Body of pancreas (tissue), 4 donors: ENCODE measurements around the gene HOXD4. TPM values are rescaled to one million over a fixed set of nuclear protein-coding genes. Genes with fewer than 3 reads are reported as not detected.

Experiments
- ATAC-seq: fragments of 150-250 bp; one replicate; pipeline ENCODE4 v1.9.1; 2016
- DNase-seq, 4 donors: peaks; one replicate each; pipeline ENCODE4 v3.0.0-alpha.2; 2019
- H3K27ac ChIP-seq, 4 donors: fragments of 200-600 bp; sonication (generic); 1 replicate in 3 of 4; 2 replicates in 1 of 4; pipeline versions ENCODE4 v1.5.1 to v1.6.1; 2016 to 2019; ENCODE audit warnings: mild to moderate bottlenecking in 1 of 4, mixed read lengths in 1 of 4, moderate library complexity in 1 of 4
- H3K27me3 ChIP-seq, 2 donors: fragments of 200-600 bp; sonication (generic); one replicate each; pipeline ENCODE4 v1.6.0; 2016; ENCODE audit warnings: mild to moderate bottlenecking in 1 of 2
- H3K36me3 ChIP-seq, 2 donors: fragments of 200-600 bp; sonication (generic); replicated peaks in 1 of 2; 2 replicates each; pipeline ENCODE4 v1.5.1; 2016; ENCODE audit warnings: low read depth in 2 of 2; ENCODE audit not compliant: insufficient read depth in 1 of 2
- H3K4me1 ChIP-seq: fragments of 200-600 bp; sonication (generic); one replicate; pipeline ENCODE4 v1.6.0; 2016
- H3K4me3 ChIP-seq, 2 donors: fragments of 200-600 bp; sonication (generic); 1 replicate in 1 of 2; 2 replicates in 1 of 2; pipeline ENCODE4 v1.5.1; 2016 to 2019
- H3K9me3 ChIP-seq, 3 donors: fragments of 200-600 bp; sonication (generic); 1 replicate in 2 of 3; 2 replicates in 1 of 3; pipeline ENCODE4 v1.5.1; 2016
- POLR2A ChIP-seq, 3 donors: fragments of 450-650 bp; IDR thresholded peaks; one replicate each; pipeline ENCODE4 v1.6.1; 2016; ENCODE audit warnings: antibody characterized with exemption in 3 of 3, mild to moderate bottlenecking in 2 of 3
- WGBS, 2 donors: methylation state at CpG; one replicate each; pipeline ENCODE4 v1.1.5; 2017; 5-methylcytosine and 5-hydroxymethylcytosine counted together
- intact Hi-C: fragments of 100-400 bp; cut with DNase I; formaldehyde crosslinking; loops from one replicate; pipeline ENCODE4 v1.15.1; 2023
- total RNA-seq, 2 donors: library from RNA; depleted of rRNA; stranded (reverse); fragments of >200 nt; gene quantifications; one replicate each; pipeline ENCODE4 v1.1.0, GENCODE V29; 2016
- TF ChIP-seq, protein P1 (sequence below), 7 experiments: fragments of 450-650 bp in 4 of 7; fragments of 200-600 bp in 3 of 7; sonication (generic) in 3 of 7; IDR thresholded peaks; one replicate each; pipeline ENCODE4 v1.5.1; 2016 to 2019; ENCODE audit warnings: antibody characterized with exemption in 7 of 7

HOXD4 gene
- total RNA-seq, 2 donors from 2014 or later: 0.78 TPM; not detected in 1

DNA sequence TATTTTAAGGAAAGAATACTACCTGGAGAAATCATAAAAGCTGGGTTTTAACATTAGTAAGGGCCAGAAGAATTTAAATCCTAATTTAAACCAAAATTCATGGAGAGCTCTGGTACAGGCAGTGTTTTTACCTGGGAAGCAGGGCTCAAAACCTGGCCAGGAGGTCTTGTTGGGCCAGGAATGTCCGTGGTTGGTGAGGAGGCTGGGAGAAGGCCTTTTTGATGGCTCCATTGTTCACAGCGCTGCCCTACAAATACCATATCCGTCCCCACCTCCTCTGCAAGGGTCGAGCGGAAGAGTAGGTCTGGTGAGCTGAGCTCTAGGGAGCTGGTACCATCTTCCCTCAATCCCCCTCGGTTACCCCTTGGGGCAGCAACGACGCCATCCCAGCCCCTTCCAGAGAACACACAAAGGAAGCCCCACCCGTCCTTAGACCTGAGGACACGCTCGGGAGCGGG lies 26.3 kb downstream of the HOXD4 start:
- DNase-seq (no peak), ATAC-seq (peak; percentile 19)
- 16 to 19% methylated on average over 8 to 12 of the region's 12 CpGs for WGBS, 2 donors
- H3K4me1 ChIP-seq: peaks cover 21% of the 10 kb centered on the region
- no peak for TF ChIP-seq POLR2A (IDR thresholded peaks at IDR 0.05)
- TF ChIP-seq, protein P1, sequence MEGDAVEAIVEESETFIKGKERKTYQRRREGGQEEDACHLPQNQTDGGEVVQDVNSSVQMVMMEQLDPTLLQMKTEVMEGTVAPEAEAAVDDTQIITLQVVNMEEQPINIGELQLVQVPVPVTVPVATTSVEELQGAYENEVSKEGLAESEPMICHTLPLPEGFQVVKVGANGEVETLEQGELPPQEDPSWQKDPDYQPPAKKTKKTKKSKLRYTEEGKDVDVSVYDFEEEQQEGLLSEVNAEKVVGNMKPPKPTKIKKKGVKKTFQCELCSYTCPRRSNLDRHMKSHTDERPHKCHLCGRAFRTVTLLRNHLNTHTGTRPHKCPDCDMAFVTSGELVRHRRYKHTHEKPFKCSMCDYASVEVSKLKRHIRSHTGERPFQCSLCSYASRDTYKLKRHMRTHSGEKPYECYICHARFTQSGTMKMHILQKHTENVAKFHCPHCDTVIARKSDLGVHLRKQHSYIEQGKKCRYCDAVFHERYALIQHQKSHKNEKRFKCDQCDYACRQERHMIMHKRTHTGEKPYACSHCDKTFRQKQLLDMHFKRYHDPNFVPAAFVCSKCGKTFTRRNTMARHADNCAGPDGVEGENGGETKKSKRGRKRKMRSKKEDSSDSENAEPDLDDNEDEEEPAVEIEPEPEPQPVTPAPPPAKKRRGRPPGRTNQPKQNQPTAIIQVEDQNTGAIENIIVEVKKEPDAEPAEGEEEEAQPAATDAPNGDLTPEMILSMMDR (IDR thresholded peaks at IDR 0.05): no peak
- H3K27me3 ChIP-seq: peaks cover 0 to 33% of the 10 kb centered on the region in 2 donors
- H3K36me3 ChIP-seq: no peaks in the 10 kb centered on the region
- H3K27ac ChIP-seq: no peak overlapping the region
- intact Hi-C loops: no loop called here
- no peak overlapping the region for H3K4me3 ChIP-seq
- no peaks in the 10 kb centered on the region for H3K9me3 ChIP-seq

DNA sequence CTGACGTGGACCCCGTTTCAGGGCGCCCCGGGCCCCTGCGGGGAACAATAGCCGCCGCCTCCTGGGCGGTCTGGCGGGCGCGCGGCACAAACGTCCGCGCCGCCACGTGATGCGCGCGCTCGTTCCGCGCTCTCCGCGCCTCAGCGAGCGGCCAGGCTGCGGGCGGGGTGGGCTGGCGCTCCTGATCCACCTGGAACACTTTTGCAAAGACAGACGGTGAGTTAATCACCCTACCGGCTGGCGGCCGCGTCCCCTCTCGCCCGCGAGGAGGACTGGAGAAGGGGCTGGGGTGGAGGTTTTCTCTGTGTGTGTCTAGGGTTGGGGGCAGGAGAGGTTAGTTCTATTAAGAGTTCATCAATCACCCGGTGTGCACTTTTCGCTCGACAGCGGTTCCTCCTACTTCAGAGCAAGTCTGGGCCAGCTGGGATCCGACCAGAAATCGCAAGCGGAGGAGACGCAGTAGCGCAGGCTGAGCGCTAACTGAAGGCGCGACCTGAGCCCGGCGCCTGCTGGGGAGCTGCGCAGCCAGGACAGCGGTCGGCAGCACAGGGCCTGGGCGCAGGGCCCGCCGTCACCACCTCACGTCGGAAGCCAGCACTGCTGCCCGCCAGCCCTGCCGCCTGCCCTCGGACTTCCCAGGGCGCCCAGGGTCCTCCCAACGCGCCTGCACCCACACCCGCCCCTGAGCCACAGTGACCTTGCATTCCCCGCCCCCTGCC lies 26.8 kb downstream of the HOXD4 start:
- intact Hi-C loops: no loop called here
- no peaks in the 10 kb centered on the region for H3K36me3 ChIP-seq
- ATAC-seq: peak; percentile 33
- no peak overlapping the region for H3K27ac ChIP-seq
- no peaks in the 10 kb centered on the region for H3K9me3 ChIP-seq
- peaks cover 0 to 31% of the 10 kb centered on the region in 2 donors for H3K27me3 ChIP-seq
- TF ChIP-seq, protein P1 (IDR thresholded peaks at IDR 0.05): no peak
- no peak for TF ChIP-seq POLR2A (IDR thresholded peaks at IDR 0.05)
- H3K4me3 ChIP-seq: no peak overlapping the region
- 4 to 7% methylated on average over 10 to 66 of the region's 68 CpGs for WGBS, 2 donors
- peaks cover 21% of the 10 kb centered on the region for H3K4me1 ChIP-seq
- no peak for DNase-seq

DNA sequence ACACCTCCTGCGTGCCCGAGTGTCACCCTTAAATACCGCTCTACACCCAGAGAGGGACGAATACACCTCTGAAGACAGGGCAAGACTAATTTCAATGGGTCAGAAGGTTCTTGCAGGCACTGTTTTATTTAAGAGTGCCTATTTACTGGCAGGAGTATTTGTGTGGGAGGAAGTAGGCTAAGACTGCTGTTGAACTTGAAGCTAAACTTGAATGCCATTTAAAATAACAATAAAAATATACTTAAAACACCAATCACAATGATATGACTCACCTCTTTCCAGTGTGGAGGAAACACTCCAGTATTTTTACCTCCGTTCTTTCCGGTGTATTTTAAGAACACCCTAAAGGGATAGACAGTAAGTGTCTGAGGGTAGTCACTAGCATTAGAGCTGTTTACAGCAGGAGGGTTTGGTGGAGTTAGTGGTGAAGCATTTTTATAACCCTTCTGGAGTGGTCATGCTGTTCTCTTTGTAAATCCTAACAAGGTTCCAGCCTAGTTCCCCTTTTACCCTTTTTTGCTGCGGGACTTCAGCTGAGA lies 27.5 kb downstream of the HOXD4 start:
- no peaks in the 10 kb centered on the region for H3K9me3 ChIP-seq
- DNase-seq: no peak
- H3K27me3 ChIP-seq: peaks cover 0 to 37% of the 10 kb centered on the region in 2 donors
- peaks cover 21% of the 10 kb centered on the region for H3K4me1 ChIP-seq
- WGBS, 2 donors: 15 to 32% methylated on average over 7 of the region's 7 CpGs
- peak; percentile 34 for ATAC-seq
- intact Hi-C loops: no loop called here
- no peak overlapping the region for H3K27ac ChIP-seq
- no peaks in the 10 kb centered on the region for H3K36me3 ChIP-seq
- H3K4me3 ChIP-seq: no peak overlapping the region
- TF ChIP-seq, protein P1 (IDR thresholded peaks at IDR 0.05): no peak
- TF ChIP-seq POLR2A (IDR thresholded peaks at IDR 0.05): no peak

DNA sequence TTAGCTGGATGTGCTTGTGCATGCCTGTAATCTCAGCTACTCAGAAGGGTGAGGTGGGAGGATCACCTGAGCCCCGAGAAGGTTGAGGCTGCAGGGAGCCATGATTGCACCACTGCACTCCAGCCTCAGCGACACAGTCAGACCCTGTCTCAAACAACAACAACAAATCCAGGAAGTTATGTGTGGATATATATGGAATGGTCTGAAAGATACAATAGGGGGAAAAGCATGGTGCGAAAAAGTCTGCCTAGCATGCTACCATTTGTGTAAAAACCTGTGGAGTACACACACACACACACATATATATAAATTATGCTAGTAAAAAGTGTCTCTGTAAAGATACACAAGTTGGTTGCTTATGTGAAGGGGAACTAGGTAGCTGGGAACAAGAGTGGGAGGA lies 30.2 kb downstream of the HOXD4 start:
- TF ChIP-seq, protein P1 (IDR thresholded peaks at IDR 0.05): no peak
- no peak for TF ChIP-seq POLR2A (IDR thresholded peaks at IDR 0.05)
- H3K4me1 ChIP-seq: peaks cover 10% of the 10 kb centered on the region

More for the DNA sequence above, 30.2 kb downstream of the HOXD4 start:
- Histone ChIP-seq H3K27me3 (peaks cover 0 to 19% of the 10 kb centered on the region in 2 donors), H3K9me3 (no peaks in the 10 kb centered on the region), H3K36me3 (no peaks in the 10 kb centered on the region), H3K27ac (no peak overlapping the region), H3K4me3 (no peak overlapping the region)
- WGBS, 2 donors: 57 to 67% methylated on average over 3 of the region's 3 CpGs
- intact Hi-C loops: no loop called here
- ATAC-seq (no peak), DNase-seq (no peak)
